Neuronal stem cell (in vitro differentiated cells): Measurements from ENCODE around the gene PHKB.

Source experiments
- DNase-seq: peaks from one replicate; pipeline ENCODE4 v3.0.0-alpha.2; 2013; ENCODE audit warnings: low spot score
- H2AFZ ChIP-seq: one replicate; pipeline ENCODE4 v1.6.1; 2013; ENCODE audit warnings: mild to moderate bottlenecking, low read length, inconsistent platforms
- H2AK5ac ChIP-seq: 2 replicates; pipeline ENCODE4 v1.6.1; 2013; ENCODE audit warnings: low read depth, mild to moderate bottlenecking, inconsistent platforms, low read length, moderate library complexity, mixed read lengths
- H2BK120ac ChIP-seq: 2 replicates; pipeline ENCODE4 v1.6.1; 2013; ENCODE audit warnings: low read depth, mild to moderate bottlenecking, inconsistent platforms, low read length, moderate library complexity, mixed read lengths
- H2BK12ac ChIP-seq: one replicate; pipeline ENCODE4 v1.6.1; 2013; ENCODE audit warnings: low read length, inconsistent platforms
- H2BK15ac ChIP-seq: 2 replicates; pipeline ENCODE4 v1.6.1; 2013; ENCODE audit warnings: mild to moderate bottlenecking, low read length, inconsistent platforms, mixed read lengths
- H2BK5ac ChIP-seq: one replicate; pipeline ENCODE4 v1.6.1; 2013; ENCODE audit warnings: inconsistent platforms, mild to moderate bottlenecking, low read length, moderate library complexity
- H3K14ac ChIP-seq: one replicate; pipeline ENCODE4 v1.6.1; 2013; ENCODE audit warnings: low read length, inconsistent platforms
- H3K18ac ChIP-seq: 2 replicates; pipeline ENCODE4 v1.6.1; 2013; ENCODE audit warnings: low read length, inconsistent platforms
- H3K23ac ChIP-seq: 2 replicates; pipeline ENCODE4 v1.6.1; 2013; ENCODE audit warnings: low read depth, mild to moderate bottlenecking, mixed read lengths, low read length, inconsistent platforms; ENCODE audit not compliant: poor library complexity
- H3K27ac ChIP-seq: replicated peaks from 3 replicates; pipeline ENCODE4 v1.5.1; 2013; ENCODE audit warnings: low read length, inconsistent platforms
- H3K27me3 ChIP-seq, 3 experiments: 2 replicates each; pipeline ENCODE4 v1.6.1; 2013; ENCODE audit warnings: low read length in 3 of 3, mild to moderate bottlenecking in 2 of 3, inconsistent platforms in 1 of 3, low read depth in 1 of 3, mixed read lengths in 1 of 3, moderate library complexity in 1 of 3; ENCODE audit not compliant: control insufficient read depth in 3 of 3, insufficient read depth in 3 of 3
- H3K36me3 ChIP-seq, 2 donors: replicated peaks in 1 of 2; 2 replicates each; pipeline ENCODE4 v1.6.1; 2013; ENCODE audit warnings: low read length in 2 of 2; ENCODE audit not compliant: control insufficient read depth in 2 of 2, insufficient read depth in 2 of 2
- H3K4ac ChIP-seq: 2 replicates; pipeline ENCODE4 v1.6.1; 2013; ENCODE audit warnings: inconsistent platforms, mild to moderate bottlenecking, low read length, moderate library complexity
- H3K4me1 ChIP-seq, 2 donors: 1 replicate in 1 of 2; 2 replicates in 1 of 2; pipeline ENCODE4 v1.6.1; 2013; ENCODE audit warnings: low read length in 2 of 2, low read depth in 1 of 2; ENCODE audit not compliant: control insufficient read depth in 2 of 2, insufficient read depth in 1 of 2
- H3K4me2 ChIP-seq: one replicate; pipeline ENCODE4 v1.6.1; 2013; ENCODE audit warnings: mild to moderate bottlenecking, low read length, inconsistent platforms; ENCODE audit not compliant: insufficient read depth, poor library complexity, severe bottlenecking
- H3K4me3 ChIP-seq, 2 donors: 2 replicates each; pipeline ENCODE4 v1.5.1; 2013; ENCODE audit warnings: low read length in 2 of 2, mild to moderate bottlenecking in 2 of 2, inconsistent platforms in 1 of 2, moderate library complexity in 1 of 2
- H3K79me1 ChIP-seq: one replicate; pipeline ENCODE4 v1.6.1; 2013; ENCODE audit warnings: low read depth, mild to moderate bottlenecking, inconsistent platforms, low read length, moderate library complexity
- H3K9ac ChIP-seq: one replicate; pipeline ENCODE4 v1.6.1; 2013; ENCODE audit warnings: mild to moderate bottlenecking, low read depth, low read length, inconsistent platforms; ENCODE audit not compliant: poor library complexity
- H3K9me3 ChIP-seq, 2 donors: replicated peaks in 1 of 2; 2 replicates each; pipeline versions ENCODE3 to v1.6.1; 2013; ENCODE audit warnings: low read length in 2 of 2, mild to moderate bottlenecking in 2 of 2, inconsistent platforms in 1 of 2, low read depth in 1 of 2, mixed read lengths in 1 of 2, moderate library complexity in 1 of 2; ENCODE audit not compliant: control insufficient read depth in 2 of 2, insufficient read depth in 1 of 2
- H4K8ac ChIP-seq: one replicate; pipeline ENCODE4 v1.6.1; 2013; ENCODE audit warnings: low read depth, mild to moderate bottlenecking, inconsistent platforms, low read length, moderate library complexity
- H4K91ac ChIP-seq: one replicate; pipeline ENCODE4 v1.6.1; 2013; ENCODE audit warnings: low read length, low read depth, mild to moderate bottlenecking, inconsistent platforms; ENCODE audit not compliant: poor library complexity
- WGBS, 2 donors: extraction: QIAGEN DNeasy Blood & Tissue Kit; methylation state at CpG; one replicate each; pipeline ENCODE4 v1.1.7; 2013; ENCODE audit warnings: missing lambda C conversion rate in 2 of 2, mixed read lengths in 1 of 2; ENCODE audit not compliant: insufficient read length in 2 of 2, insufficient replicate concordance in 1 of 2; ENCODE audit errors: extremely low coverage in 2 of 2; 5-methylcytosine and 5-hydroxymethylcytosine counted together

Gene PHKB

GRCh38 chr16:47473792-47474191 lies 12.7 kb downstream of the PHKB start:
- Histone ChIP-seq H3K9ac (no peak overlapping the region), H4K91ac (no peak overlapping the region), H2BK12ac (no peak overlapping the region), H2AK5ac (no peak overlapping the region), H3K14ac (no peak overlapping the region), H3K9me3 (no peaks in the 10 kb centered on the region), H3K36me3 (no peaks in the 10 kb centered on the region), H3K4me2 (no peak overlapping the region), H2BK15ac (no peak overlapping the region), H2BK120ac (no peak overlapping the region), H3K18ac (no peak overlapping the region), H3K23ac (no peak overlapping the region), H3K4ac (no peak overlapping the region), H2AFZ (no peak overlapping the region), H3K79me1 (peaks cover 2% of the 10 kb centered on the region), H3K4me3 (no peak overlapping the region), H4K8ac (no peak overlapping the region), H2BK5ac (no peak overlapping the region), H3K27ac (no peak overlapping the region), H3K27me3 (no peaks in the 10 kb centered on the region), H3K4me1 (peaks cover 0 to 2% of the 10 kb centered on the region in 2 donors)
- no CpG with 5 or more reads among the region's 3 CpGs for WGBS, 2 donors
- no peak for DNase-seq

- H3K4me3 ChIP-seq = no peak overlapping the region
- no peak overlapping the region for H4K8ac ChIP-seq
Observed at GRCh38 chr16:47475786-47476185, 14.7 kb downstream of the PHKB start.

GRCh38 chr16:47476654-47477345 lies 15.7 kb downstream of the PHKB start:
- Histone ChIP-seq H2BK5ac (no peak overlapping the region), H3K23ac (no peak overlapping the region), H2BK120ac (no peak overlapping the region), H3K9ac (no peak overlapping the region), H3K27me3 (no peaks in the 10 kb centered on the region), H3K18ac (no peak overlapping the region), H3K36me3 (no peaks in the 10 kb centered on the region), H3K27ac (no peak overlapping the region), H3K4me1 (no peaks in the 10 kb centered on the region), H3K9me3 (no peaks in the 10 kb centered on the region), H3K4me3 (no peak overlapping the region), H3K14ac (no peak overlapping the region), H4K91ac (no peak overlapping the region), H4K8ac (no peak overlapping the region), H3K79me1 (no peaks in the 10 kb centered on the region), H2AFZ (no peak overlapping the region), H2AK5ac (no peak overlapping the region), H2BK12ac (no peak overlapping the region), H3K4me2 (no peak overlapping the region), H2BK15ac (no peak overlapping the region), H3K4ac (no peak overlapping the region)
- DNase-seq = no peak

More at GRCh38 chr16:47475786-47476185, 14.7 kb downstream of the PHKB start:
- Histone ChIP-seq H3K4me2 (no peak overlapping the region), H2BK15ac (no peak overlapping the region), H3K23ac (no peak overlapping the region), H3K14ac (no peak overlapping the region), H3K9ac (no peak overlapping the region), H3K79me1 (no peaks in the 10 kb centered on the region), H3K9me3 (no peaks in the 10 kb centered on the region), H2AFZ (no peak overlapping the region), H2BK5ac (no peak overlapping the region), H3K4ac (no peak overlapping the region), H4K91ac (no peak overlapping the region), H3K27me3 (no peaks in the 10 kb centered on the region), H3K4me1 (no peaks in the 10 kb centered on the region), H2BK120ac (no peak overlapping the region), H2AK5ac (no peak overlapping the region), H2BK12ac (no peak overlapping the region), H3K27ac (no peak overlapping the region), H3K36me3 (no peaks in the 10 kb centered on the region), H3K18ac (no peak overlapping the region)
- no CpG with 5 or more reads among the region's 1 CpG for WGBS, 2 donors
- DNase-seq = no peak

GRCh38 chr16:47477679-47478078 lies 16.5 kb downstream of the PHKB start:
- Histone ChIP-seq H4K91ac (no peak overlapping the region), H3K36me3 (no peaks in the 10 kb centered on the region), H3K23ac (no peak overlapping the region), H3K4me2 (no peak overlapping the region), H3K4me1 (no peaks in the 10 kb centered on the region), H3K4ac (no peak overlapping the region), H3K9me3 (no peaks in the 10 kb centered on the region), H3K79me1 (no peaks in the 10 kb centered on the region), H3K4me3 (no peak overlapping the region), H3K14ac (no peak overlapping the region), H4K8ac (no peak overlapping the region), H2BK120ac (no peak overlapping the region), H3K27ac (no peak overlapping the region), H2AFZ (no peak overlapping the region), H3K18ac (no peak overlapping the region), H2BK12ac (no peak overlapping the region), H3K27me3 (no peaks in the 10 kb centered on the region), H2BK15ac (no peak overlapping the region), H2AK5ac (no peak overlapping the region), H2BK5ac (no peak overlapping the region), H3K9ac (no peak overlapping the region)
- DNase-seq = no peak
- WGBS, 2 donors = no CpG with 5 or more reads among the region's 1 CpG
